Uterus (tissue), 4 donors: ENCODE data around the gene DPPA5. TPM values are rescaled to one million over a fixed set of nuclear protein-coding genes. Genes with fewer than 3 reads are reported as not detected.
"Not testable (repeated sequence)": the region's sequence is repeated elsewhere in the genome, so short reads cannot be mapped to it uniquely, and the experiment has no call there.

Source experiments
- DNase-seq, 2 donors: peaks; one replicate each; pipeline ENCODE4 v3.0.0-alpha.2; 2019 to 2020
- H3K27ac ChIP-seq, 2 donors: fragments of 200-600 bp; sonication (generic); 1 replicate in 1 of 2; 2 replicates in 1 of 2; pipeline ENCODE4 v1.5.1; 2016 to 2018
- H3K27me3 ChIP-seq, 2 donors: fragments of 200-600 bp; sonication (generic); one replicate each; pipeline ENCODE4 v1.5.1; 2018 to 2019; ENCODE audit warnings: control low read depth in 1 of 2
- H3K36me3 ChIP-seq, 2 donors: fragments of 200-600 bp; sonication (generic); one replicate each; pipeline ENCODE4 v1.5.1; 2019; ENCODE audit warnings: control low read depth in 1 of 2
- H3K4me1 ChIP-seq, 2 donors: fragments of 200-600 bp; sonication (generic); one replicate each; pipeline ENCODE4 v1.5.1; 2018 to 2019; ENCODE audit warnings: control low read depth in 1 of 2
- H3K4me3 ChIP-seq, 2 donors: fragments of 200-600 bp; sonication (generic); 1 replicate in 1 of 2; 2 replicates in 1 of 2; pipeline ENCODE4 v1.5.1; 2018 to 2019; ENCODE audit warnings: mild to moderate bottlenecking in 1 of 2
- H3K9me3 ChIP-seq, 2 donors: fragments of 200-600 bp; sonication (generic); one replicate each; pipeline ENCODE4 v1.5.1; 2019; ENCODE audit warnings: control low read depth in 1 of 2
- POLR2A ChIP-seq, 2 donors: fragments of 450-650 bp; IDR thresholded peaks; one replicate each; pipeline ENCODE4 v1.6.1; 2016; ENCODE audit warnings: antibody characterized with exemption in 2 of 2, mild to moderate bottlenecking in 1 of 2, moderate library complexity in 1 of 2
- intact Hi-C: fragments of 100-400 bp; cut with DNase I; formaldehyde crosslinking; loops from one replicate; pipeline ENCODE4 v1.15.1; 2023; ENCODE audit warnings: low total_unique reads
- total RNA-seq, 4 donors: library from RNA; depleted of rRNA in 3 of 4; stranded (reverse); fragments of >200 nt in 3 of 4; gene quantifications; one replicate each; pipeline versions ENCODE4 v1.1.0 to v1.2.4, GENCODE V29; 2014 to 2023
- TF ChIP-seq, protein P1 (sequence below), 4 experiments: fragments of 200-600 bp in 2 of 4; fragments of 450-650 bp in 2 of 4; sonication (generic) in 2 of 4; IDR thresholded peaks; one replicate each; pipeline ENCODE4 v1.5.1; 2016 to 2019; ENCODE audit warnings: antibody characterized with exemption in 4 of 4, mild to moderate bottlenecking in 2 of 4, moderate library complexity in 1 of 4
- donor health status: DM: yes; HTN: yes; CAD: no.

The DPPA5 gene
- total RNA-seq, 4 donors from 2014 or later = not detected

DNA sequence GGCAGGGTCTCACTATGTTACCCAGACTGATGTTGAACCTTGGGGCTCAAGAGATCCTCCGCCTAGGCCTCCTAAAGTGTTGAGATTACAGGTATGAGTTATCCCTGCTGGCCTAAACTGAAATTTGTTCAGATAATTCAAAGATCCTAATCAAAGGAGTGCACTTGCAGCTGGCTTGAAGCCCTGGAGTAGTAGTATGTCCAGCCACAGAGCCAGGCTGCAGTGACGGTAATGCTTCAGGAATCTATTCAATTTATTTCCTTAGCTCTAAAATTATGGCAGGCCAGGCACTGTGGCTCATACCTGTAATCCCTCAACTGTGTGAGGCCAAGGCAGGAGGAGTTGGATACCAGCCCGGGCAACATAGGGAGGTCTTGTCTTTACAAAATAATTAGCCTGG lies 39.2 kb upstream of the DPPA5 start:
- Histone ChIP-seq H3K36me3 (no peaks in the 10 kb centered on the region), H3K4me1 (no peaks in the 10 kb centered on the region), H3K27ac (no peak overlapping the region), H3K27me3 (no peaks in the 10 kb centered on the region), H3K9me3 (no peaks in the 10 kb centered on the region), H3K4me3 (no peak overlapping the region)
- DNase-seq = no peak
- TF ChIP-seq POLR2A (IDR thresholded peaks at IDR 0.05) = no peak
- TF ChIP-seq, protein P1, sequence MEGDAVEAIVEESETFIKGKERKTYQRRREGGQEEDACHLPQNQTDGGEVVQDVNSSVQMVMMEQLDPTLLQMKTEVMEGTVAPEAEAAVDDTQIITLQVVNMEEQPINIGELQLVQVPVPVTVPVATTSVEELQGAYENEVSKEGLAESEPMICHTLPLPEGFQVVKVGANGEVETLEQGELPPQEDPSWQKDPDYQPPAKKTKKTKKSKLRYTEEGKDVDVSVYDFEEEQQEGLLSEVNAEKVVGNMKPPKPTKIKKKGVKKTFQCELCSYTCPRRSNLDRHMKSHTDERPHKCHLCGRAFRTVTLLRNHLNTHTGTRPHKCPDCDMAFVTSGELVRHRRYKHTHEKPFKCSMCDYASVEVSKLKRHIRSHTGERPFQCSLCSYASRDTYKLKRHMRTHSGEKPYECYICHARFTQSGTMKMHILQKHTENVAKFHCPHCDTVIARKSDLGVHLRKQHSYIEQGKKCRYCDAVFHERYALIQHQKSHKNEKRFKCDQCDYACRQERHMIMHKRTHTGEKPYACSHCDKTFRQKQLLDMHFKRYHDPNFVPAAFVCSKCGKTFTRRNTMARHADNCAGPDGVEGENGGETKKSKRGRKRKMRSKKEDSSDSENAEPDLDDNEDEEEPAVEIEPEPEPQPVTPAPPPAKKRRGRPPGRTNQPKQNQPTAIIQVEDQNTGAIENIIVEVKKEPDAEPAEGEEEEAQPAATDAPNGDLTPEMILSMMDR (IDR thresholded peaks at IDR 0.05) = no peak
- intact Hi-C loops = no loop called here

DNA sequence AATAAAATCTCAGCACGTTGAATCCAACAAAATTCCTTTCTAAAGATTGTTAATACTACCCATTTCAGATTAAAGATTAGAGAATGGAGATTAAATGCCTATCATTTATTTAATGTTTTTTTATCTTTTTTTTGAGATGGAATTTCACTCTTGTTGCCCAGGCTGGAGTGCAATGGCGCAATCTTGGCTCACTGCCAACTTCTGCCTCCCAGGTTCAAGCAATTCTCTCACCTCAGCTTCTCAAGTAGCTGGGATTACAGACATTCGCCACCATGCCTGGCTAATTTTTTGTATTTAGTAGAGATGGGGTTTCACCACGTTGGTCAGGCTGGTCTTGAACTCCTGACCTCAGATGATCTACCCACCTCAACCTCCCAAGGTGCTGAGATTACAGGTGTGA lies 38.1 kb upstream of the DPPA5 start:
- DNase-seq, H3K27me3 ChIP-seq, H3K27ac ChIP-seq, H3K4me1 ChIP-seq, H3K36me3 ChIP-seq, H3K4me3 ChIP-seq, H3K9me3 ChIP-seq, intact Hi-C loops: not testable (repeated sequence)

DNA sequence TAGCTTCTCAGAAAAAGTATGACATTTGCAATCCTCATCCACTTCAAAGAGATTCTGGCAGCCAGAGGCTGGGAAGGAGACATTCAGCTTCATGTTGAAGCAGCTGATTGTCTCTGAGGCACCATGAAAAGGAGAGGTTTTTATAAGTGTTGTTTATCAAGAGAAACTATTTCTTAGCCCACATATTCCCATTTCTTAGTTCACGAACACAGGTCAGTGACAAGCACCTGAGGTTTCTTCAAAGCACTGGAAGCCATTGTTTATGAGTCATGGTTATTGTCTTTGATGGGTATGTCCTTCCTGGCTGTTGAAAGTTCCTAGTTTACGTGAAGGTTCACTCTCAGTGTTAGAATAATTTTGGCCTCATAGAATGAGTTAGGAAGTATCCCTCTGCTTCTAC lies 37.6 kb upstream of the DPPA5 start:
- no peaks in the 10 kb centered on the region for H3K9me3 ChIP-seq
- no peaks in the 10 kb centered on the region for H3K27me3 ChIP-seq
- H3K27ac ChIP-seq = no peak overlapping the region
- H3K4me1 ChIP-seq = no peaks in the 10 kb centered on the region
- intact Hi-C loops = no loop called here
- H3K36me3 ChIP-seq = no peaks in the 10 kb centered on the region
- H3K4me3 ChIP-seq = no peak overlapping the region
- TF ChIP-seq POLR2A (IDR thresholded peaks at IDR 0.05) = no peak
- TF ChIP-seq, protein P1 (IDR thresholded peaks at IDR 0.05) = no peak
- DNase-seq = no peak

DNA sequence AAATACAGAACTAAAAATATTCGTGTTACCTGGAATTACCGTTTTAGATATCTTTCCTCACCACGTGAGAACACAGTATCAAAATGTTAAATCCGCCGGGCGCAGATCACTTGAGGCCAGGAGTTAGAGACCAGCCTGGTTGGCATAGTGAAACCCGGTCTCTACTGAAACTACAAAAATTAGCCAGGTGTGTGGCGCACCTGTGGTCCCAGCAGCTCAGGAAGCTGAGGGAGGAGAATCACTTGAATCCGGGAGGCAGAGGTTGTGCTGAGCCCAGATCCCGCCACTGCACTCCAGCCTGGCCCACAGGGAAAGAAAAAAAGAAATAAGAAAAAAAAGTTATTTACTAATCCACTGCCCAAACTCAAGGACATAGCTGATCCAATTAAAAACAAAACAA lies 35.8 kb upstream of the DPPA5 start:
- H3K27me3 ChIP-seq = no peaks in the 10 kb centered on the region
- no peaks in the 10 kb centered on the region for H3K9me3 ChIP-seq
- H3K36me3 ChIP-seq = no peaks in the 10 kb centered on the region
- no peak overlapping the region for H3K4me3 ChIP-seq
- DNase-seq = no peak
- intact Hi-C loops = no loop called here
- no peak for TF ChIP-seq POLR2A (IDR thresholded peaks at IDR 0.05)
- TF ChIP-seq, protein P1 (IDR thresholded peaks at IDR 0.05) = no peak
- no peak overlapping the region for H3K27ac ChIP-seq
- no peaks in the 10 kb centered on the region for H3K4me1 ChIP-seq

DNA sequence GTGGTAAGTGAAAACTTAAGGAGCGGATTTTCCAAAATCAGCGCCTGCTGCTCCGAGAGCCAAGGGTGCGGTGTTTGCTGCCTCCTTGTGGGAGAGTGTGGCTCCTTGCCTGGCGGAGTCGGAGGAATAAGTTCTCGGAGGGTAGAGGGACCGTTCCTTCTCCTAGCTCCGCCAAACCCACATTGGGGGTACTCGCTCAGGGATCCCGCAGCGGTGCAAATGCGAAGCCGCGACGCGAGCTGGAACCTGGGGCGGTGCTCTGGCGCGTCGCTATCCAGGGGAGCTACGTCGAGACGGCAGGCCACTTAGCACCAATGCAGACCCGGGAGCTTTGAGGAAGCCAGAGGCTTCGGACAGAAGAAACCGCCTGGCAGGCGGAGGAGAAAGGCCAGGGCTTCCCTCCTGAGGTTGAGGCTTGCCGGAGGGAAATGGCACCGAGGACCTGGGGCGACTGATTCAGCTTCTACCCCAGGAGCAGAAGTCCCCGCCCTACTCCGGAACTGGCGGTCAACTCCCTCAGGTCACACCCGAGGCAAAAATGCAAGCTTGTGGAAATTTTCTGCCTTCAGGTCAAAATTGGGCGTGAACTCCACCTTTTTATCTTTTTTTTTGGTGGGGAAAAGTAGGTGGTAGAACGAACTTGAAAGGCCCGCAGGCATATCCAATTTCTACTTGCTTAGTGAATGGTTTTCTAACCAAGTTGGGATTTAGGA lies 34.9 kb upstream of the DPPA5 start:
- Histone ChIP-seq H3K27me3 (no peaks in the 10 kb centered on the region), H3K36me3 (no peaks in the 10 kb centered on the region), H3K27ac (peak overlapping the region in 1 of 2 donors; percentile 41), H3K9me3 (no peaks in the 10 kb centered on the region), H3K4me1 (no peaks in the 10 kb centered on the region), H3K4me3 (peak overlapping the region; percentile 23 to 31)
- DNase-seq = peak; percentile 22 to 26
- intact Hi-C loops = no loop called here
- TF ChIP-seq, protein P1 (IDR thresholded peaks at IDR 0.05) = peak; percentile 35 to 51 (median 40)
- TF ChIP-seq POLR2A (IDR thresholded peaks at IDR 0.05) = no peak

DNA sequence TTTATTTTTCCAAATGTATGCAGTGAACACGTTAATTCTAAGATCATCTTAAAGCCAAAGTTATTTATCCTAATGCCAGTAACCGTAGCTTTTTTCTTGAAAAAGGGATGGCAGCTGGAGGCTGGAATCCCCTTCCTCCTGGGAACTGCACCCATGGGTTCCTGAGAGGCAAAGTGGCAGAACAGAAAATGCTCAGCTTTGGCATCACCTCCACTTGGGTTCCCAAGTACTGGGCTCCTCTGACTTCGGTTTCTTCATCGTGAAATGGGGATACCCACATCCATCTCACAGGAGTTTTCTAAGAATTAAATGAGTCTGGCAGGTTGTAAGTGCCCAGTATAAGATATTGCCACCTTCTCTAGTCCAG lies 34.3 kb upstream of the DPPA5 start:
- TF ChIP-seq, protein P1 (IDR thresholded peaks at IDR 0.05) = no peak
- TF ChIP-seq POLR2A (IDR thresholded peaks at IDR 0.05) = no peak
- Histone ChIP-seq H3K9me3 (no peaks in the 10 kb centered on the region), H3K36me3 (no peaks in the 10 kb centered on the region), H3K27me3 (no peaks in the 10 kb centered on the region), H3K4me1 (no peaks in the 10 kb centered on the region), H3K27ac (no peak overlapping the region), H3K4me3 (peak overlapping the region; percentile 23 to 31)
- no peak for DNase-seq
- intact Hi-C loops = no loop called here
